ENCODE results near the gene APP.

APP gene

GRCh38 chr21:25896501-25897056 lies 274.0 kb downstream of the APP start:
- DNase-seq (ENCODE audit: low spot score) = no peak
- in situ Hi-C loops (cut with MboI; ENCODE audit: low sequenced_read_pairs, unreplicated experiment) = loop anchor here (10.0 to 25.0 kb wide), 2 partner anchors 278 to 816 kb away; partner anchors contain the start of gene APP
- TF ChIP-seq CTCF (IDR thresholded peaks at IDR 0.05; ENCODE audit: borderline replicate concordance, control extremely low read depth, extremely low read depth, insufficient read depth, missing control alignments) = no peak

GRCh38 chr21:25895565-25896205 lies 274.9 kb downstream of the APP start:
- DNase-seq (ENCODE audit: low spot score) = no peak
- in situ Hi-C loops (cut with MboI; ENCODE audit: low sequenced_read_pairs, unreplicated experiment) = loop anchor here (10.0 to 25.0 kb wide), 2 partner anchors 279 to 817 kb away; partner anchors contain the start of gene APP
- no peak for TF ChIP-seq CTCF (IDR thresholded peaks at IDR 0.05; ENCODE audit: borderline replicate concordance, control extremely low read depth, extremely low read depth, insufficient read depth, missing control alignments)

- DNase-seq (ENCODE audit: low spot score) = no peak
- TF ChIP-seq CTCF (IDR thresholded peaks at IDR 0.05; ENCODE audit: borderline replicate concordance, control extremely low read depth, extremely low read depth, insufficient read depth, missing control alignments) = no peak
- in situ Hi-C loops (cut with MboI; ENCODE audit: low sequenced_read_pairs, unreplicated experiment) = loop anchor here (10.0 to 25.0 kb wide), 2 partner anchors 282 to 819 kb away; partner anchors contain the start of gene APP
These were observed 277.4 kb downstream of the APP start for GRCh38 chr21:25893191-25893590.

GRCh38 chr21:25891596-25891995 lies 279.0 kb downstream of the APP start:
- in situ Hi-C loops (cut with MboI; ENCODE audit: low sequenced_read_pairs, unreplicated experiment) = loop anchor here (10.0 to 25.0 kb wide), 2 partner anchors 283 to 821 kb away; partner anchors contain the start of gene APP
- TF ChIP-seq CTCF (IDR thresholded peaks at IDR 0.05; ENCODE audit: borderline replicate concordance, control extremely low read depth, extremely low read depth, insufficient read depth, missing control alignments) = no peak
- no peak for DNase-seq (ENCODE audit: low spot score)

- in situ Hi-C loops (cut with MboI; ENCODE audit: low sequenced_read_pairs, unreplicated experiment) = loop anchor here (10.0 to 25.0 kb wide), 2 partner anchors 285 to 822 kb away; partner anchors contain the start of gene APP
- DNase-seq (ENCODE audit: low spot score) = no peak
- TF ChIP-seq CTCF (IDR thresholded peaks at IDR 0.05; ENCODE audit: borderline replicate concordance, control extremely low read depth, extremely low read depth, insufficient read depth, missing control alignments) = no peak
These were observed 280.6 kb downstream of the APP start for GRCh38 chr21:25890001-25890400.

- no peak for TF ChIP-seq CTCF (IDR thresholded peaks at IDR 0.05; ENCODE audit: borderline replicate concordance, control extremely low read depth, extremely low read depth, insufficient read depth, missing control alignments)
- in situ Hi-C loops (cut with MboI; ENCODE audit: low sequenced_read_pairs, unreplicated experiment) = loop anchor here (25.0 kb wide), 1 partner anchor 824 kb away; no protein-coding TSS in a partner anchor
- DNase-seq (ENCODE audit: low spot score) = no peak
These were observed 281.9 kb downstream of the APP start for GRCh38 chr21:25888711-25889110.
